Measurements from ENCODE around the gene PIK3R3. TPM values are rescaled to one million over a fixed set of nuclear protein-coding genes. Genes with fewer than 3 reads are reported as not detected.

The PIK3R3 gene
- total RNA-seq, 4 donors from 2014 or later = 16.7 to 91.0 (median 49.0) TPM

DNA sequence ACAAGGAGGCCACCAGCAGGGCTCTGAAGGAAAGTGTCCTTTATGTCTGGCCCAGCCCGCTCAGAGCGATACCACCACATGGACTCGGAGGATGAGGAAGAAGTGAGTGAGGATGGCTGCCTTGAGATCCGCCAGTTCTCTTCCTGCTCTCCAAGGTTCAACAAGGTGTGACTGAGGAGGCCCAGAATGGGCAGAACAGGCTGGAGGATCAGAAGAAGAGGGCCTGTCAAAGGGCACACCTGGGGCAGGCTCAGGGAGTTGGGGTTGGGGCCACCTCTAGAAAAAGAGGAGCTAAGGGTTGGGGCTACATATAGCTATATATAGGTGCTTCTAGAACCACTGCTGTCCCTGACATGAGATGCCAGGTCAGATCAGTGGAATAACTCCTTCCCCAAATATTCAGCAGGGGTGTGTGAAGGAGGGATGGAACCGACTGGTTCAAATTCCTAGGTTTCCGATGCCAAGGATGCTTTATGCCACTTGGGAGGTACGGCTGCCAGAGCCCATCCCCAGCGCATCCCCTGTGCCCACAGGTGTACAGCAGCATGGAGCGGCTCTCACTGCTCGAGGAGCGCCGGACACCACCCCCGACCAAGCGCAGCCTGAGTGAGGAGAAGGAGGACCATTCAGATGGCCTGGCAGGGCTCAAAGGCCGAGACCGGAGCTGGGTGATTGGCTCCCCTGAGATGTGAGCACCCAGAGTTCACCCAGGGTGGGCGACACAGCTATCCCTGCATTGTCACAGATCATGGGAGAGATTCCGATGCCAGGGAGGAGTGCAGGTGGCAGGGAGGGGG, 102.2 kb downstream of the PIK3R3 start:
- TF ChIP-seq, protein P1, sequence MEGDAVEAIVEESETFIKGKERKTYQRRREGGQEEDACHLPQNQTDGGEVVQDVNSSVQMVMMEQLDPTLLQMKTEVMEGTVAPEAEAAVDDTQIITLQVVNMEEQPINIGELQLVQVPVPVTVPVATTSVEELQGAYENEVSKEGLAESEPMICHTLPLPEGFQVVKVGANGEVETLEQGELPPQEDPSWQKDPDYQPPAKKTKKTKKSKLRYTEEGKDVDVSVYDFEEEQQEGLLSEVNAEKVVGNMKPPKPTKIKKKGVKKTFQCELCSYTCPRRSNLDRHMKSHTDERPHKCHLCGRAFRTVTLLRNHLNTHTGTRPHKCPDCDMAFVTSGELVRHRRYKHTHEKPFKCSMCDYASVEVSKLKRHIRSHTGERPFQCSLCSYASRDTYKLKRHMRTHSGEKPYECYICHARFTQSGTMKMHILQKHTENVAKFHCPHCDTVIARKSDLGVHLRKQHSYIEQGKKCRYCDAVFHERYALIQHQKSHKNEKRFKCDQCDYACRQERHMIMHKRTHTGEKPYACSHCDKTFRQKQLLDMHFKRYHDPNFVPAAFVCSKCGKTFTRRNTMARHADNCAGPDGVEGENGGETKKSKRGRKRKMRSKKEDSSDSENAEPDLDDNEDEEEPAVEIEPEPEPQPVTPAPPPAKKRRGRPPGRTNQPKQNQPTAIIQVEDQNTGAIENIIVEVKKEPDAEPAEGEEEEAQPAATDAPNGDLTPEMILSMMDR (IDR thresholded peaks at IDR 0.05; ENCODE audit: low read depth) = no peak

DNA sequence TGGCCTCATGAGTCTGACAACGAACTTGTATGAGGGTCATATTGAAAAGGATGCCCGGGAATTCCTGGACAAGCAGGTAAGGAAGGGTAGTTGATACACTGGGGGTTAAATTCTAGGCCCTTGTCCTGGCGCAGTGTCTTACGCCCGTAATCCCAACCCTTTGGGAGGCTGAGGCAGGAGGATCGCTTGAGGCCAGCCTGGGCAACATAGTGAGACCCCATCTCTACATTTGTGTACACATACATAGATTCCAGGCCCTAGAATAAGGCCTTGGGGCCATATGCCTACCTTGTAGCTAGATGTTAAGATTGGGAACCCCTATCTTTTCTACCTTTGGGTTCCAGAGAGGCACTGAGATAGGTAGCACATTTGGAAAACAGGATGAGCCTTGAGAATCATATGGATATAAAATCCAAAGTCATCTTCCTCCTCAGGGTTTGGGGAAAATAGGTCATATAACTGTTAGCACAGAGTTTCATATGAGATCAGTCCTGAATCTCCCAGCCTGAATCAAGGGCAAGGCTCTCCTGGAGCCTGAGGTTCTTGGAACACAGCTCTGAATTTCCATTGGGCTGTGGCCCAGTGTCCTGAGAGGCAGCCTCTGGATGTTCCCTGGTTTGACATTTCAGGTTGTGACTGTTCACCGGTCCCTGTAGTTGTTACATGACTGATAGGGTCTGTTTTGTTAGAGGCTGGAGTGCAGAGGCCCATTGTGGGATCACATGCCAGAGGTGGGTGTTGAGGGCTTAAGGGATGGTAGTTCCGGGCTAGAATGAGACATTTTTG, 104.4 kb downstream of the PIK3R3 start:
- TF ChIP-seq, protein P1 (IDR thresholded peaks at IDR 0.05; ENCODE audit: low read depth) = no peak

DNA sequence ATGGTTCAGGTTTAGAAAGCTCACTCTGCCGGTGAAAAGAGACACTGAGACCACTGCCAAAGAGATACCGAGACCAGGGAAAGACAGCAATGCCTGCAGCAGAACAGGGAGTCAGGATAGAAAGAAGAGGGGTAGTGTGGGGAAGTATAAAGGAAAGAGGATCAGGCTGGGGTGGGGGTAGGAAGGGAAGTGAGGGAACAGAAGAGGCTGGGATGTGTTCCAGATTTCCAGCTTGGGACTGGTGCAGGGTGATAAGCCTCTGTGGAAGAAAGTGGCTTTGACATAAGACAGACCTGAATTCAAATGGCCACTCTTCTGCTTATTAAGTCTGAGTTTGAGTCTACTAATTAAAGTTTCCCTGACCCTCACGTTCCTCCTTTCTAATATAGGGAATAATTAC, 105.9 kb downstream of the PIK3R3 start:
- TF ChIP-seq, protein P1 (IDR thresholded peaks at IDR 0.05; ENCODE audit: low read depth) = no peak

DNA sequence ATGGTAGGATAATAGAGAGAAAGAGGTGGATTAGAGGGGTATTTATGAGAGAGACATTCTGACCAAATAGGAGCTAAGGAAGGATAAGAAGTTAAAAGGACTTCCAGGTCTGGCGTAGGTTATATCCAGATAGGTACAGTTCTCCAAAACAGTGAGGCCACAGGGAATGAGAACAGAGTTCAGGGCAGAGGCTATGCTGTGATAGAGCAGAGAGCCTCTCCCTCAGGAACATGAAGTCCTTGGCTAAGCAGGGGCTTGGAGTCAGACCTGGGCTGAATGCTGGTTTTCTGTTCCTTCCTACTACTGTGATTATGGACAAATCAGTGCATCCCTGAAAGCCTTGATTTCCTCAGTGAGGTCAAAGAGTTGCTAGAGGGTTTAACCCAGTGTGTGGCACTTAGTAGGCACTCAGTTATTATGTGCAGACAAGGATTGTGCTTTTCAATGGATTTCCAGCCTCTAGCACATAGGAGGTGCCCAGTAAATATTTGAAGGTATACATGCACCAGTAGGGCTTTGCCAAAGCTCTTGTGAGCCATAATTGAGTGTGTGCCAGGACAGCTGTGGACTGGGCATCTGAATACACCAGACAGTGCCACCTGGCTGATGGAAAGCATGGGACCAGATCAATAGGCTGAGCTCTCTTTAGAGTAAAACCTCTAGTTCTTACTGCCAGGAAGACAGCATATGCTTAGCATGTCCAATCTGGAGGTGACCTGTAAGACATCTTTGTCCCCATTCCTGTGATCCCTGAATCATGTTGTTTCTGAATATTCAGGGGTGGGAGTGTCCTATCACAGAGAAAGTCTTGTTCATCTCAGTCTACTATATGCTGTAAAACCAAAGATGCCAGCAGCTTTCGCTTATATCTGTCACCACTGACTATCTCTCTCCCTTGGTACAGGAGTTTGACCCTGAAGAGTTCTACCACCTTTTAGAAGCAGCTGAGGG, 111.1 kb downstream of the PIK3R3 start:
- TF ChIP-seq, protein P1 (IDR thresholded peaks at IDR 0.05; ENCODE audit: low read depth) = no peak

DNA sequence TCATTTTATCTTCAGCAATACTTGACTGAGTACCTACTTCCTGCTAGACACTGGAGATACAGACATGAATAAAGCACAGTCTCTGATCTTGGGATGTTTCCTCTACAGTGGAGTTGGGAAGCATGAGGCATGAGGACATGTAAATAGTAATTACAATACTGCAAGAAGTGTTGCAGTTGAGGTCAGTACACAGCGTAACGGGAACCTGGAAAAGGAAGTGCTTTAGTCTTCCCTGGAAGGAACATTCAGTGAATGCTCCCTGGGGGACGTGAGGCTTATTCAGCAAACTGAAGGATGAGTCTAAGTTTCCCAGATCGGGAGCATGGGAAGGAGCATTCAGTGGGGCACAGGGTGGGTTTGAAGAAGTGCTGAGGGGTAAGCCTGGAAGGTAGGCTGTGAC, 112.4 kb downstream of the PIK3R3 start:
- TF ChIP-seq, protein P1 (IDR thresholded peaks at IDR 0.05; ENCODE audit: low read depth) = no peak

DNA sequence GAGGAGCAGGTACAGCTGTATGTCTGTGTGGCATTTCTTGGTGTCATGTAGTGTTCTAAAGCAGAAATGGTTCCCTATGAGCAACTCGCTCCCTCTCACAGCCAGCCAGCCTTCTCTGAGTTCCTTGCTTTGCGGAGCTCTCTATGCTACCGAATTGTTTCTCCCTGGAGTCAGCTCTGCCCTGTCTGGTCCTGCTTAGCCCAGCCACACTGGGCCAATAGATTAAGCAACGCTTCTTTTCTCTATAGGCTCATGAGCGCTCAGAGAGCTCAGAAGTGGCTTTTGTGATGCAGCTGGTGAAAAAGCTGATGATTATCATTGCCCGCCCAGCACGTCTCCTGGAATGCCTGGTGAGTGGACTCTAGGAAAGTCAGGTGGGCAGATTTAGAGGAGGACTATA, 113.1 kb downstream of the PIK3R3 start:
- TF ChIP-seq, protein P1 (IDR thresholded peaks at IDR 0.05; ENCODE audit: low read depth) = no peak

Data from subcutaneous adipose tissue (tissue), 4 donors.